ENCODE data around the gene ATP7B. TPM values are rescaled to one million over a fixed set of nuclear protein-coding genes. Genes with fewer than 3 reads are reported as not detected.
"Not testable (repeated sequence)": the region's sequence is repeated elsewhere in the genome, so short reads cannot be mapped to it uniquely, and the experiment has no call there.

ATP7B gene
- total RNA-seq, 1 donor from 2014 or later = 0.91 TPM

- H3K27ac Mint-ChIP-seq; intact Hi-C loops (cut with micrococcal nuclease); H3K36me3 Mint-ChIP-seq (ENCODE audit: low read depth); H3K4me3 Mint-ChIP-seq (ENCODE audit: low read depth); H3K4me1 Mint-ChIP-seq (ENCODE audit: low read depth); DNase-seq (ENCODE audit: low spot score); H3K9me3 Mint-ChIP-seq: not testable (repeated sequence)
- H3K27me3 Mint-ChIP-seq (ENCODE audit: low read depth) = peaks cover 30% of the 10 kb centered on the region
Observed at GRCh38 chr13:51984904-51985303, 26.3 kb downstream of the ATP7B start.

DNA sequence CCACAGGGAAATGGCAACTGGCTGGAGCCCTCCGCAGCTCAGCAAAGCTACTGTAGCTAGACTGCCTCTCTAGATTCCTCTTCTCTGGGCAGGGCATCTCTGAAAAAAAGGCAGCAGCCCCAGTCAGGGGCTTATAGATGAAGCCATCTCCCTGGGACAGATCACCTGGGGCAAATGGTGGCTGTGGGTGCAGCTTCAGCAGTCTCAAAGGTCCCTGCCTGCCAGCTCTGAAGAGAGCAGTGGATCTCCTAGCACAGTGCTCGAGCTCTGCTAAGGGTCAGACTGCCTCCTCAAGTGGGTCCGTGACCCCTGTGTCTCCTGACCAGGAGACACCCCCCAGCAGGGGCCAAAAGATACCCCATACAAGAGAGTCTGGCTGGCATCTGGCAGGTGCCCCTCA is 28.0 kb downstream of the ATP7B start:
- H3K9me3 Mint-ChIP-seq; H3K4me3 Mint-ChIP-seq (ENCODE audit: low read depth); DNase-seq (ENCODE audit: low spot score); intact Hi-C loops (cut with micrococcal nuclease); H3K27ac Mint-ChIP-seq; H3K36me3 Mint-ChIP-seq (ENCODE audit: low read depth); H3K4me1 Mint-ChIP-seq (ENCODE audit: low read depth): not testable (repeated sequence)
- H3K27me3 Mint-ChIP-seq (ENCODE audit: low read depth) = peaks cover 30% of the 10 kb centered on the region

DNA sequence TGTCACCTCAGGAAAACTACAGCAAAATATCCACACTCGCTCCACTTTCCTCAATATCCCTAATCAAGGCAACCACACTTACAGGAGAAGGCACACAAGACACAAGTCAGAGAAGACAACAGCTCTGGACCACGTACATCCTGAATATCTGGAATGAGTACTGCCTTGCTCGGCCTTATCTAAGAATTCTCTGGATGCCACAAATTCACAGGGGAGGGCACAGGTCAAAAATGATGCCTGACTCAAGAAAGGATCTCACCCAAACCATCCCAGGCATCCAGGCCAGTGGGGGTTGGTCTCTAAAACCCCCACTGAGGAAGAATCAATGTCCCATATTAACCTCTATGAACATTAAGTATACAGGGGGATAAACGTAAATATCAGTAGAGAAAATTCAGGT is 29.9 kb downstream of the ATP7B start:
- Mint-ChIP-seq H3K4me3 (ENCODE audit: low read depth) (no peak overlapping the region), H3K27ac (no peak overlapping the region), H3K27me3 (ENCODE audit: low read depth) (peaks cover 22% of the 10 kb centered on the region), H3K9me3 (no peaks in the 10 kb centered on the region), H3K36me3 (ENCODE audit: low read depth) (no peaks in the 10 kb centered on the region), H3K4me1 (ENCODE audit: low read depth) (no peaks in the 10 kb centered on the region)
- no peak for DNase-seq (ENCODE audit: low spot score)
- intact Hi-C loops (cut with micrococcal nuclease) = no loop called here

- Mint-ChIP-seq H3K27ac (no peak overlapping the region), H3K4me1 (ENCODE audit: low read depth) (no peaks in the 10 kb centered on the region), H3K9me3 (no peaks in the 10 kb centered on the region), H3K27me3 (ENCODE audit: low read depth) (peaks cover 19% of the 10 kb centered on the region), H3K4me3 (ENCODE audit: low read depth) (no peak overlapping the region), H3K36me3 (ENCODE audit: low read depth) (no peaks in the 10 kb centered on the region)
- no peak for DNase-seq (ENCODE audit: low spot score)
- intact Hi-C loops (cut with micrococcal nuclease) = no loop called here
Observed at GRCh38 chr13:51980908-51981307, 30.3 kb downstream of the ATP7B start.

- no peak overlapping the region for H3K4me3 Mint-ChIP-seq (ENCODE audit: low read depth)
- no peaks in the 10 kb centered on the region for H3K36me3 Mint-ChIP-seq (ENCODE audit: low read depth)
- no peaks in the 10 kb centered on the region for H3K9me3 Mint-ChIP-seq
- intact Hi-C loops (cut with micrococcal nuclease) = no loop called here
- H3K27me3 Mint-ChIP-seq (ENCODE audit: low read depth) = peaks cover 2% of the 10 kb centered on the region
- no peak for DNase-seq (ENCODE audit: low spot score)
- H3K27ac Mint-ChIP-seq = no peak overlapping the region
- no peaks in the 10 kb centered on the region for H3K4me1 Mint-ChIP-seq (ENCODE audit: low read depth)
Observed at GRCh38 chr13:51978796-51979556, 32.3 kb downstream of the ATP7B start.

DNA sequence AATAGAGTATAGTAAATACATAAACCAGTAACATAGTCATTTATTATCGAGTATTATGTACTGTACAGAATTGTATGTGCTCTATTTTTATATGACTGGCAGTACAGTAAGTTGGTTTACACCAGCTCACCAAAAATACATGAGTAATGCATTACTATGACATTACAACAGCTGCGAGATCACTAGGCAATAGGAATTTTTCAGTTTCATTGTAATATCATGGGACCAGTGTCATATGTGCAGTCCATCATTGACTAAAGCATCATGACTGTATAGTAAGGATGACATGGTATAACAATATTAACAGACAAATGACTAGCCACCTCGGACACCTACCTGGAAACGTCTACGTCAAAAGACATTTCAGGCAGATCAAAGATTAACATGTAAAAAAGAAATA is 33.6 kb downstream of the ATP7B start:
- intact Hi-C loops (cut with micrococcal nuclease) = no loop called here
- DNase-seq (ENCODE audit: low spot score) = no peak
- no peaks in the 10 kb centered on the region for H3K36me3 Mint-ChIP-seq (ENCODE audit: low read depth)
- no peaks in the 10 kb centered on the region for H3K4me1 Mint-ChIP-seq (ENCODE audit: low read depth)
- H3K27me3 Mint-ChIP-seq (ENCODE audit: low read depth) = peaks cover 2% of the 10 kb centered on the region
- no peaks in the 10 kb centered on the region for H3K9me3 Mint-ChIP-seq
- H3K4me3 Mint-ChIP-seq (ENCODE audit: low read depth) = no peak overlapping the region
- no peak overlapping the region for H3K27ac Mint-ChIP-seq

- Mint-ChIP-seq H3K4me3 (ENCODE audit: low read depth) (no peak overlapping the region), H3K4me1 (ENCODE audit: low read depth) (no peaks in the 10 kb centered on the region), H3K36me3 (ENCODE audit: low read depth) (no peaks in the 10 kb centered on the region), H3K27ac (no peak overlapping the region), H3K27me3 (ENCODE audit: low read depth) (peaks cover 2% of the 10 kb centered on the region), H3K9me3 (no peaks in the 10 kb centered on the region)
- no peak for DNase-seq (ENCODE audit: low spot score)
- intact Hi-C loops (cut with micrococcal nuclease) = no loop called here
Observed at GRCh38 chr13:51976890-51977289, 34.4 kb downstream of the ATP7B start.

DNA sequence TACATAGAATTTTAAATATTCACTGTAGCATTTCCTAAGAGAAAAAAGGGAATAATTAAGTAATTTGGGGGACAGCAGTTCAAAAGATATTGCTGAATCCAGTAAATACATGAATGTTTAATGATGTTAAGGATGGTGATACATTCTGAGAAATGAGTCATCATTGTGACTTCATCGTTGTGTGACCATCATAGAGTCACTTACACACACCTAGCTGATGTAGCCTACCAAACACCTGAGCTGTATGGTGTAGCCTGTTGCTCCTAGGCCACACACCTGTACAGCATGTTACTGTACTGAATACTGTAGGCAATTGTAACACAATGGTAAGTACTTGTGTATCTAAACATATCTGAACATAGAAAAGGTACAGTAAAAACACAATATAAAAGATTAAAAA is 34.8 kb downstream of the ATP7B start:
- H3K4me3 Mint-ChIP-seq (ENCODE audit: low read depth) = no peak overlapping the region
- no peaks in the 10 kb centered on the region for H3K4me1 Mint-ChIP-seq (ENCODE audit: low read depth)
- peaks cover 2% of the 10 kb centered on the region for H3K27me3 Mint-ChIP-seq (ENCODE audit: low read depth)
- intact Hi-C loops (cut with micrococcal nuclease) = no loop called here
- no peak overlapping the region for H3K27ac Mint-ChIP-seq
- DNase-seq (ENCODE audit: low spot score) = no peak
- no peaks in the 10 kb centered on the region for H3K9me3 Mint-ChIP-seq
- no peaks in the 10 kb centered on the region for H3K36me3 Mint-ChIP-seq (ENCODE audit: low read depth)

DNA sequence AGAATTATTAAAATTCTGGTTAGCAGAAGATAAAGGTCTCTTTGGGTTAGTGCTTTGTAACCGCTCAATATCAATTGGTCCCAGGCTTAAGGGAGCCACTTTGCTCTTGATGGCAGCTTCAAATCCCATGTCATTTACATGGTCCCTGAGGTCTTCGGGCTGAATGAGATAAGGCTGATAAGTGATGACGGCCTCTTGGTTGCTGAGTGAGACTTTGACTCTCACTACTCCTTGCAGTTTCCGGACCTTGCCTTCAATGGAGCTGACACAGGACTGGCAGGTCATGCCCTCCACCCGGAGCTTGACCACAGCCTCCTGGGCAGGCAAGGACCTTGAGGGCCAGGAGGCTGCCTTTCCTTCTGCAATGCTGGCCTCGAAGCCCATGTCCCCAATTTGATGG is 36.8 kb downstream of the ATP7B start:
- no peak for DNase-seq (ENCODE audit: low spot score)
- Mint-ChIP-seq H3K27ac (no peak overlapping the region), H3K4me3 (ENCODE audit: low read depth) (no peak overlapping the region), H3K27me3 (ENCODE audit: low read depth) (no peaks in the 10 kb centered on the region), H3K36me3 (ENCODE audit: low read depth) (no peaks in the 10 kb centered on the region), H3K4me1 (ENCODE audit: low read depth) (peaks cover 11% of the 10 kb centered on the region), H3K9me3 (no peaks in the 10 kb centered on the region)
- intact Hi-C loops (cut with micrococcal nuclease) = no loop called here

DNA sequence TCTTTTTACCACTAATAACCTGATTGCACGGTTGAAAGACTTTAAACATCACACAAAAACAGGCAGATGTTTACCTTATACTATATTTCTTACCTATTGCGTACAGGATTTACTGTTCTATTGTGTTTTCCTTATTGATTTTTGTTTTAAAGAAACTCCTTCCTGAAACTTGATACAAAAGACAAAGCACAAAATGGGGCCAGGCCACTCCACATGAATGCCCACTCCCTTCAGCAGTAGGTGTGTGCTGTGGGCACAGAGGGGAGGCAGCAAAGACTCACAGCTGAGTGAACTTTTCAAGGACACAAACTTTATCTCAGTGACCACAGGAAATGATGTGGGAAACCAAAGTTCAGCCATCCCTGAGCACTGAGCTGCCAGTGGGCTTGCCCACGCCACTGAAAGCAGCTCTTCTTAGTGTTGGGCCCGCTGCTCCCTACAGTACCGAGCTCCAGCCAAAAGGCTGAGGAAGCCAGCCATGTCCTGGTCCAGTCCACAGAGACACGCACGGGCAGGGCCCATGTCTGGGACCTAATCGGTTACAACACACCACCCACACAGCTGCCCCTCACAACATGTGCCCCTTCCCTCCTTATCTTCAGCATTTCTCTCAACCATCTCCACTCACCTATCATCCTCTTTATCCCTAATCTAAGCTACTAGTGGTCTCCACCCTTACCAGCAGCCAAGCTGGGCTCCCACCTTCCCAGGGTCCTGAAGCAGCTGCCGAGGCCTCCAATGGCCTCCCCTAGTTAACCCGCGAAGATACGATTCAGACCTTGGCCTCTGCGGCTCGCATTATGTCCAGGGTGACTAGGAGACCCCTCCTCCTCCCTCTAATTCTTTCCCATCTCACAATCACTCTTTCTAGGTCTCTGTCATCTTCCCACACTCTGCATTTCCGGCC is 39.5 kb downstream of the ATP7B start:
- no peak overlapping the region for H3K4me3 Mint-ChIP-seq (ENCODE audit: low read depth)
- no peak for DNase-seq (ENCODE audit: low spot score)
- H3K27me3 Mint-ChIP-seq (ENCODE audit: low read depth) = no peaks in the 10 kb centered on the region
- H3K4me1 Mint-ChIP-seq (ENCODE audit: low read depth) = peaks cover 26% of the 10 kb centered on the region
- no peaks in the 10 kb centered on the region for H3K36me3 Mint-ChIP-seq (ENCODE audit: low read depth)
- H3K27ac Mint-ChIP-seq = no peak overlapping the region
- intact Hi-C loops (cut with micrococcal nuclease) = no loop called here
- H3K9me3 Mint-ChIP-seq = no peaks in the 10 kb centered on the region

DNA sequence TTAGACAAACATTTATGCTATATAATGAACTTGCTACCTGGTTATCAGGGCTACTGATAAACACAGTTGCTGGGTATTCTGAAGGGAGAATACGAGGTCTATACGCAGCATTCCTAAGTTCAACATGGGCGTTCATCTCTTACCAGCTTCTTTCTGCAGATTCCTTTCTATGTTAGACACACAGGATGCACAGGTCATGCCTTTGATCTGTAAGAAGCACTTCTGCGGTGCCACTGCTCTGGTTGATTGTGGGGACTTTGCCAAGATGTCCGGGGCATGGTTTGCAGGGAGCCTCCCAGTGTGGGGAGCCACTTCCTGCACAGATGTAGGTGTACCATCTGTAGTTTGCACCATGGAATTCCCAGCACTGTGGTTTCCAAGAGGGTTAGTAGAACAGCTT is 40.9 kb downstream of the ATP7B start:
- H3K36me3 Mint-ChIP-seq (ENCODE audit: low read depth) = no peaks in the 10 kb centered on the region
- H3K4me1 Mint-ChIP-seq (ENCODE audit: low read depth) = peaks cover 32% of the 10 kb centered on the region
- H3K27ac Mint-ChIP-seq = no peak overlapping the region
- intact Hi-C loops (cut with micrococcal nuclease) = no loop called here
- H3K27me3 Mint-ChIP-seq (ENCODE audit: low read depth) = no peaks in the 10 kb centered on the region
- no peak for DNase-seq (ENCODE audit: low spot score)
- no peaks in the 10 kb centered on the region for H3K9me3 Mint-ChIP-seq
- no peak overlapping the region for H3K4me3 Mint-ChIP-seq (ENCODE audit: low read depth)

GRCh38 chr13:51967482-51968446 is 43.5 kb downstream of the ATP7B start:
- H3K27ac Mint-ChIP-seq = no peak overlapping the region
- no peak for DNase-seq (ENCODE audit: low spot score)
- no peaks in the 10 kb centered on the region for H3K9me3 Mint-ChIP-seq
- H3K36me3 Mint-ChIP-seq (ENCODE audit: low read depth) = no peaks in the 10 kb centered on the region
- intact Hi-C loops (cut with micrococcal nuclease) = no loop called here
- no peaks in the 10 kb centered on the region for H3K27me3 Mint-ChIP-seq (ENCODE audit: low read depth)
- H3K4me3 Mint-ChIP-seq (ENCODE audit: low read depth) = no peak overlapping the region
- peaks cover 32% of the 10 kb centered on the region for H3K4me1 Mint-ChIP-seq (ENCODE audit: low read depth)
